ENCODE data around the gene ARX.

ARX gene

DNA sequence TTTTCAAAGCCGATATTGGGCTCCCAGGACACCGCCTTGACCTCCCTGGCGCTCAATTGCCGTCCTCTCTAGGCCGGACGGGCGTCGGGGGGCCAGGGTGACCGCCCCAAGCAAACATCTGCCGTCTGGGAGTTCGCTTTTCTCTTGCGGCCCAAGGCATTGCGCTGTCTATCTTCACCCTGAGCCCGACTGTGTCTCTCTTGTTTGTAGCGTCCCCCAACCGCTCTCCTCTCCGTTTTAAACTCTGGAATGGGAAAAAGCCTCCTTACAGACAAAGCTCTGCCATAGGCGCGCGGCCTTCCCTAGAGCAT is 551 bp upstream of the ARX start:
- TF ChIP-seq, protein P1, sequence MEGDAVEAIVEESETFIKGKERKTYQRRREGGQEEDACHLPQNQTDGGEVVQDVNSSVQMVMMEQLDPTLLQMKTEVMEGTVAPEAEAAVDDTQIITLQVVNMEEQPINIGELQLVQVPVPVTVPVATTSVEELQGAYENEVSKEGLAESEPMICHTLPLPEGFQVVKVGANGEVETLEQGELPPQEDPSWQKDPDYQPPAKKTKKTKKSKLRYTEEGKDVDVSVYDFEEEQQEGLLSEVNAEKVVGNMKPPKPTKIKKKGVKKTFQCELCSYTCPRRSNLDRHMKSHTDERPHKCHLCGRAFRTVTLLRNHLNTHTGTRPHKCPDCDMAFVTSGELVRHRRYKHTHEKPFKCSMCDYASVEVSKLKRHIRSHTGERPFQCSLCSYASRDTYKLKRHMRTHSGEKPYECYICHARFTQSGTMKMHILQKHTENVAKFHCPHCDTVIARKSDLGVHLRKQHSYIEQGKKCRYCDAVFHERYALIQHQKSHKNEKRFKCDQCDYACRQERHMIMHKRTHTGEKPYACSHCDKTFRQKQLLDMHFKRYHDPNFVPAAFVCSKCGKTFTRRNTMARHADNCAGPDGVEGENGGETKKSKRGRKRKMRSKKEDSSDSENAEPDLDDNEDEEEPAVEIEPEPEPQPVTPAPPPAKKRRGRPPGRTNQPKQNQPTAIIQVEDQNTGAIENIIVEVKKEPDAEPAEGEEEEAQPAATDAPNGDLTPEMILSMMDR (IDR thresholded peaks at IDR 0.05; ENCODE audit: insufficient read depth, low read length, poor library complexity, severe bottlenecking), result no peak
- H3K4me3 ChIP-seq (replicated peaks; ENCODE audit: low read depth, low read length), result no peak overlapping the region
- no peaks in the 10 kb centered on the region for H3K36me3 ChIP-seq (ENCODE audit: control insufficient read depth, insufficient read depth, low read length)
- H3K27me3 ChIP-seq (replicated peaks; ENCODE audit: control insufficient read depth, insufficient read depth, low read length), result no peaks in the 10 kb centered on the region; the same call in 1 of the 2 replicates
- DNase-seq (ENCODE audit: extremely low read depth, insufficient read length), result no peak

DNA sequence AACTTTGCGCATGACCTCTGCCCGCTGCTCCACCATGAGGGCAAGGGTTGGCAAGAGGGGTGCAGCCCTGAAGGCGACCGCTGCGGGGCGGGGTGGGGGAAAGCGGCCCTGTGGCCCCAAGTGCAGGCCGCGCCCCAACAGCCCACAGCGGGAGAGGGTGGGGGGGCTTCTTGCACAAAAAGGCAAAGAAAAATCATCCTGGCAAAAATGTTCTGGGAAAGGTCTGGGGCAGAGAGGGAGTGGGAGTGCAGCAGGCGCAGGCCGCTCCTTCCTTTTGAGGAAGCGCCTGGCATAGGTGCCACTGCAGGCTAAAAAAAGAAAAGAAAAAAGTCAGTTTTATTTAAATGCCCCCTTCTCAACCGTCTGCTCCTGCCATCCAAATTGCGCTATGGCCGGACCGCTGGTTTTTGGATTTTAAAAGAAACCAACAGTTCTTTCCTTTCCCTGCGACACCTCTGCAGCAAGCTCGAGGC is 1.4 kb downstream of the ARX start:
- TF ChIP-seq, protein P1 (IDR thresholded peaks at IDR 0.05; ENCODE audit: insufficient read depth, low read length, poor library complexity, severe bottlenecking), result no peak
- Histone ChIP-seq H3K36me3 (ENCODE audit: control insufficient read depth, insufficient read depth, low read length) (no peaks in the 10 kb centered on the region), H3K27me3 (replicated peaks; ENCODE audit: control insufficient read depth, insufficient read depth, low read length) (no peaks in the 10 kb centered on the region; the same call in 1 of the 2 replicates), H3K4me3 (replicated peaks; ENCODE audit: low read depth, low read length) (no peak overlapping the region)
- no peak for DNase-seq (ENCODE audit: extremely low read depth, insufficient read length)

DNA sequence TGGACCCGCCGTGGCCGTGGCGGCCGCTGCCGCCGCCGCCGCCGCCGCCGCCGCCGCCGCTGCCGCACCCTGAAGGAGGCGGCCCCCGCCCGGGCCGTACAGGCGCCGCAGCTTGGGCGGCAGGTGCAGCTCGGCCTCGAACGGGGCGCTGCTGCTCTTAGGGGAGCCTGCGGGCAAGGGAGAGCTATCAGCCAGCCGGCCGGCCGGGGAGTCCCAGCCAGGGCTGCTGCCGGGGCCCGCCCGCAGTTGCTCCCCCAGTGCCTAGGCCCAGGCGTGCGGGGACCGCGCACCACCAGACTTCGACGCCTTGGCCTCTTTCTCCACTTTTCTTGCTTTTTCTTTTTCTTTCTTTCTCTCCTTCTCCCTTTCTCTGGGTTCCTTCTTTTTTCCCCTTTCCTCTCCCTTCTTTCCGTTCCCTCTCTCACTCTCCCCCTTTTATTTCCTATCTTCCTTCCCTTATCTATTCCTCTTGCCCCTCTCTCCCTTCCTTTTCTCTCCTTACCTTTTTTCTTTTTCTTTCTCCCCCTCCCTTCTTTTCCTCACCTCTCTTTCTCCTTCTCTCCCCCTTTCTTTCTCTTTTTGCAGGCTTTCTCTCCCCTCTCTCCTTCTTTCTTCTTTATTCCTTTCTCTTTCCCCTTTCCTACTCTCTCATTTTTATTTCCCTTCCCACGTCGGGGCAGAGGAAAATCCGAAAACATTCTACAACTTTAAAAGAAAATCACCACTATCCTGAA is 2.0 kb downstream of the ARX start:
- no peak for DNase-seq (ENCODE audit: extremely low read depth, insufficient read length)
- no peaks in the 10 kb centered on the region; the same call in 1 of the 2 replicates for H3K27me3 ChIP-seq (replicated peaks; ENCODE audit: control insufficient read depth, insufficient read depth, low read length)

GRCh38 chrX:25012793-25013631 is 2.8 kb downstream of the ARX start:
- peak; percentile 27 for DNase-seq (ENCODE audit: extremely low read depth, insufficient read length)
- Histone ChIP-seq H3K27me3 (replicated peaks; ENCODE audit: control insufficient read depth, insufficient read depth, low read length) (no peaks in the 10 kb centered on the region; the same call in 1 of the 2 replicates), H3K4me3 (replicated peaks; ENCODE audit: low read depth, low read length) (peak overlapping the region; percentile 57), H3K36me3 (ENCODE audit: control insufficient read depth, insufficient read depth, low read length) (no peaks in the 10 kb centered on the region)
- TF ChIP-seq, protein P1 (IDR thresholded peaks at IDR 0.05; ENCODE audit: insufficient read depth, low read length, poor library complexity, severe bottlenecking), result no peak

More for the DNA sequence above, 2.0 kb downstream of the ARX start:
- Histone ChIP-seq H3K36me3 (ENCODE audit: control insufficient read depth, insufficient read depth, low read length) (no peaks in the 10 kb centered on the region), H3K4me3 (replicated peaks; ENCODE audit: low read depth, low read length) (no peak overlapping the region; the same call in 1 of the 2 replicates)
- TF ChIP-seq, protein P1 (IDR thresholded peaks at IDR 0.05; ENCODE audit: insufficient read depth, low read length, poor library complexity, severe bottlenecking), result no peak

GRCh38 chrX:25012433-25012735 is 3.4 kb downstream of the ARX start:
- no peak for DNase-seq (ENCODE audit: extremely low read depth, insufficient read length)
- Histone ChIP-seq H3K27me3 (replicated peaks; ENCODE audit: control insufficient read depth, insufficient read depth, low read length) (no peaks in the 10 kb centered on the region; the same call in 1 of the 2 replicates), H3K4me3 (replicated peaks; ENCODE audit: low read depth, low read length) (no peak overlapping the region), H3K36me3 (ENCODE audit: control insufficient read depth, insufficient read depth, low read length) (no peaks in the 10 kb centered on the region)
- TF ChIP-seq, protein P1 (IDR thresholded peaks at IDR 0.05; ENCODE audit: insufficient read depth, low read length, poor library complexity, severe bottlenecking), result no peak
